Measurements from ENCODE around the gene TAGAP. TPM values are rescaled to one million over a fixed set of nuclear protein-coding genes. Genes with fewer than 3 reads are reported as not detected.

The TAGAP gene
- total and polyA plus RNA-seq, 10 of the 15 experiments (the other 5 are each of a cell fraction or from before 2014, with no cell fraction given), result 5.3 to 27.4 (median 18.9) TPM

DNA sequence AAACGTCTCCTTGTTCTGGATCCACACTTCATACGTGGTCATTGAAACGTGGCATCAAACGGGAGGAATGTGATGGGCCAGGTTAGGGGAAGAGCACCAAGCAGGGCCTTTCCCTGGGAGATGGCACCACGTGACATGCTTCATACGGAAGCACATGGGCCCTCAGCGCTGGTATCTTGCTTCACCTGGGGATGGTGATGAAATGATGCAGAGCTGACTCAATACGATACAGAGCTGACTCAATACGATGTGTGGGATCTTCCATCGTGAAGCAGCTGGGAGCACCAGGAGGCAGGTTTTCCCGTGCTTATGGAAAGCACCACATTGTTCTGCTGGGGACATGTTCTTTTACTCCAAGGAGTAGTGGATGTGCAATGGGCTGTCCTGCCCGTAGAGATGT is 22.5 kb upstream of the TAGAP start:
- RAD21 ChIA-PET (ENCODE audit: unreplicated experiment), result interaction anchor here (1.8 kb wide), 1 partner anchor 13 kb away, joined by 5 read pairs; no protein-coding TSS in a partner anchor
- TF ChIP-seq ZNF622 (IDR thresholded peaks at IDR 0.05), result no peak
- peak; percentile 93 for TF ChIP-seq IKZF1 (conservative IDR thresholded peaks at IDR 0.05)
- TF ChIP-seq, protein P1, sequence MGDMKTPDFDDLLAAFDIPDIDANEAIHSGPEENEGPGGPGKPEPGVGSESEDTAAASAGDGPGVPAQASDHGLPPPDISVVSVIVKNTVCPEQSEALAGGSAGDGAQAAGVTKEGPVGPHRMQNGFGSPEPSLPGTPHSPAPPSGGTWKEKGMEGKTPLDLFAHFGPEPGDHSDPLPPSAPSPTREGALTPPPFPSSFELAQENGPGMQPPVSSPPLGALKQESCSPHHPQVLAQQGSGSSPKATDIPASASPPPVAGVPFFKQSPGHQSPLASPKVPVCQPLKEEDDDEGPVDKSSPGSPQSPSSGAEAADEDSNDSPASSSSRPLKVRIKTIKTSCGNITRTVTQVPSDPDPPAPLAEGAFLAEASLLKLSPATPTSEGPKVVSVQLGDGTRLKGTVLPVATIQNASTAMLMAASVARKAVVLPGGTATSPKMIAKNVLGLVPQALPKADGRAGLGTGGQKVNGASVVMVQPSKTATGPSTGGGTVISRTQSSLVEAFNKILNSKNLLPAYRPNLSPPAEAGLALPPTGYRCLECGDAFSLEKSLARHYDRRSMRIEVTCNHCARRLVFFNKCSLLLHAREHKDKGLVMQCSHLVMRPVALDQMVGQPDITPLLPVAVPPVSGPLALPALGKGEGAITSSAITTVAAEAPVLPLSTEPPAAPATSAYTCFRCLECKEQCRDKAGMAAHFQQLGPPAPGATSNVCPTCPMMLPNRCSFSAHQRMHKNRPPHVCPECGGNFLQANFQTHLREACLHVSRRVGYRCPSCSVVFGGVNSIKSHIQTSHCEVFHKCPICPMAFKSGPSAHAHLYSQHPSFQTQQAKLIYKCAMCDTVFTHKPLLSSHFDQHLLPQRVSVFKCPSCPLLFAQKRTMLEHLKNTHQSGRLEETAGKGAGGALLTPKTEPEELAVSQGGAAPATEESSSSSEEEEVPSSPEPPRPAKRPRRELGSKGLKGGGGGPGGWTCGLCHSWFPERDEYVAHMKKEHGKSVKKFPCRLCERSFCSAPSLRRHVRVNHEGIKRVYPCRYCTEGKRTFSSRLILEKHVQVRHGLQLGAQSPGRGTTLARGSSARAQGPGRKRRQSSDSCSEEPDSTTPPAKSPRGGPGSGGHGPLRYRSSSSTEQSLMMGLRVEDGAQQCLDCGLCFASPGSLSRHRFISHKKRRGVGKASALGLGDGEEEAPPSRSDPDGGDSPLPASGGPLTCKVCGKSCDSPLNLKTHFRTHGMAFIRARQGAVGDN (IDR thresholded peaks at IDR 0.05), result 0 out of 2 replicates have a peak, but pooled peaks have one; percentile 43
- no peak for TF ChIP-seq FOS (IDR thresholded peaks at IDR 0.05; ENCODE audit: borderline replicate concordance, extremely low read depth, insufficient read length)
- TF ChIP-seq ZZZ3 (IDR thresholded peaks at IDR 0.05; ENCODE audit: control insufficient read depth, insufficient read length, low read depth), result no peak
- no peak for TF ChIP-seq BACH1 (IDR thresholded peaks at IDR 0.05; ENCODE audit: borderline replicate concordance)
- TF ChIP-seq NFIC (IDR thresholded peaks at IDR 0.05; ENCODE audit: low read depth, low read length), result peak; percentile 92
- TF ChIP-seq, protein P2, sequence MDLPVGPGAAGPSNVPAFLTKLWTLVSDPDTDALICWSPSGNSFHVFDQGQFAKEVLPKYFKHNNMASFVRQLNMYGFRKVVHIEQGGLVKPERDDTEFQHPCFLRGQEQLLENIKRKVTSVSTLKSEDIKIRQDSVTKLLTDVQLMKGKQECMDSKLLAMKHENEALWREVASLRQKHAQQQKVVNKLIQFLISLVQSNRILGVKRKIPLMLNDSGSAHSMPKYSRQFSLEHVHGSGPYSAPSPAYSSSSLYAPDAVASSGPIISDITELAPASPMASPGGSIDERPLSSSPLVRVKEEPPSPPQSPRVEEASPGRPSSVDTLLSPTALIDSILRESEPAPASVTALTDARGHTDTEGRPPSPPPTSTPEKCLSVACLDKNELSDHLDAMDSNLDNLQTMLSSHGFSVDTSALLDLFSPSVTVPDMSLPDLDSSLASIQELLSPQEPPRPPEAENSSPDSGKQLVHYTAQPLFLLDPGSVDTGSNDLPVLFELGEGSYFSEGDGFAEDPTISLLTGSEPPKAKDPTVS (IDR thresholded peaks at IDR 0.05; ENCODE audit: low read depth, low read length), result no peak
- TF ChIP-seq CBX5 (IDR thresholded peaks at IDR 0.05; ENCODE audit: low read depth), result no peak
- TF ChIP-seq SRF (IDR thresholded peaks at IDR 0.05; ENCODE audit: low read depth in 2 of 2, low read length in 2 of 2), result peak in 1 of 2 experiments; percentile 66; a peak in 1 of 4 replicates
- TF ChIP-seq, protein P3, sequence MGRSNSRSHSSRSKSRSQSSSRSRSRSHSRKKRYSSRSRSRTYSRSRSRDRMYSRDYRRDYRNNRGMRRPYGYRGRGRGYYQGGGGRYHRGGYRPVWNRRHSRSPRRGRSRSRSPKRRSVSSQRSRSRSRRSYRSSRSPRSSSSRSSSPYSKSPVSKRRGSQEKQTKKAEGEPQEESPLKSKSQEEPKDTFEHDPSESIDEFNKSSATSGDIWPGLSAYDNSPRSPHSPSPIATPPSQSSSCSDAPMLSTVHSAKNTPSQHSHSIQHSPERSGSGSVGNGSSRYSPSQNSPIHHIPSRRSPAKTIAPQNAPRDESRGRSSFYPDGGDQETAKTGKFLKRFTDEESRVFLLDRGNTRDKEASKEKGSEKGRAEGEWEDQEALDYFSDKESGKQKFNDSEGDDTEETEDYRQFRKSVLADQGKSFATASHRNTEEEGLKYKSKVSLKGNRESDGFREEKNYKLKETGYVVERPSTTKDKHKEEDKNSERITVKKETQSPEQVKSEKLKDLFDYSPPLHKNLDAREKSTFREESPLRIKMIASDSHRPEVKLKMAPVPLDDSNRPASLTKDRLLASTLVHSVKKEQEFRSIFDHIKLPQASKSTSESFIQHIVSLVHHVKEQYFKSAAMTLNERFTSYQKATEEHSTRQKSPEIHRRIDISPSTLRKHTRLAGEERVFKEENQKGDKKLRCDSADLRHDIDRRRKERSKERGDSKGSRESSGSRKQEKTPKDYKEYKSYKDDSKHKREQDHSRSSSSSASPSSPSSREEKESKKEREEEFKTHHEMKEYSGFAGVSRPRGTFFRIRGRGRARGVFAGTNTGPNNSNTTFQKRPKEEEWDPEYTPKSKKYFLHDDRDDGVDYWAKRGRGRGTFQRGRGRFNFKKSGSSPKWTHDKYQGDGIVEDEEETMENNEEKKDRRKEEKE (IDR thresholded peaks at IDR 0.05), result no peak
- TF ChIP-seq, protein P4, sequence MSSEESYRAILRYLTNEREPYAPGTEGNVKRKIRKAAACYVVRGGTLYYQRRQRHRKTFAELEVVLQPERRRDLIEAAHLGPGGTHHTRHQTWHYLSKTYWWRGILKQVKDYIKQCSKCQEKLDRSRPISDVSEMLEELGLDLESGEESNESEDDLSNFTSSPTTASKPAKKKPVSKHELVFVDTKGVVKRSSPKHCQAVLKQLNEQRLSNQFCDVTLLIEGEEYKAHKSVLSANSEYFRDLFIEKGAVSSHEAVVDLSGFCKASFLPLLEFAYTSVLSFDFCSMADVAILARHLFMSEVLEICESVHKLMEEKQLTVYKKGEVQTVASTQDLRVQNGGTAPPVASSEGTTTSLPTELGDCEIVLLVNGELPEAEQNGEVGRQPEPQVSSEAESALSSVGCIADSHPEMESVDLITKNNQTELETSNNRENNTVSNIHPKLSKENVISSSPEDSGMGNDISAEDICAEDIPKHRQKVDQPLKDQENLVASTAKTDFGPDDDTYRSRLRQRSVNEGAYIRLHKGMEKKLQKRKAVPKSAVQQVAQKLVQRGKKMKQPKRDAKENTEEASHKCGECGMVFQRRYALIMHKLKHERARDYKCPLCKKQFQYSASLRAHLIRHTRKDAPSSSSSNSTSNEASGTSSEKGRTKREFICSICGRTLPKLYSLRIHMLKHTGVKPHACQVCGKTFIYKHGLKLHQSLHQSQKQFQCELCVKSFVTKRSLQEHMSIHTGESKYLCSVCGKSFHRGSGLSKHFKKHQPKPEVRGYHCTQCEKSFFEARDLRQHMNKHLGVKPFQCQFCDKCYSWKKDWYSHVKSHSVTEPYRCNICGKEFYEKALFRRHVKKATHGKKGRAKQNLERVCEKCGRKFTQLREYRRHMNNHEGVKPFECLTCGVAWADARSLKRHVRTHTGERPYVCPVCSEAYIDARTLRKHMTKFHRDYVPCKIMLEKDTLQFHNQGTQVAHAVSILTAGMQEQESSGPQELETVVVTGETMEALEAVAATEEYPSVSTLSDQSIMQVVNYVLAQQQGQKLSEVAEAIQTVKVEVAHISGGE (CRISPR knock-in tag; IDR thresholded peaks at IDR 0.05), result no peak

More for the DNA sequence above, 22.5 kb upstream of the TAGAP start:
- no peak overlapping the region for H3K9ac ChIP-seq (ENCODE audit: control insufficient read depth, insufficient read depth, low read length)
- ATAC-seq (peak; percentile 74), FAIRE-seq (no peak), DNase-seq (ENCODE audit: low read depth, low spot score) (peak; percentile 26)
- in situ Hi-C loops (cut with MboI), result no loop called here
- CTCF ChIA-PET, result no interaction called here
- SMC1A ChIA-PET (ENCODE audit: uncharacterized antibody, unreplicated experiment), result interaction anchor here (0.6 to 2.1 kb wide), 8 partner anchors 9 to 804 kb away, joined by 3 to 7 read pairs (median 5); no protein-coding TSS in a partner anchor
- H3K9me3 ChIP-seq (replicated peaks; ENCODE audit: control insufficient read depth, insufficient read depth, low read length), result no peaks in the 10 kb centered on the region; the same call in 2 of the 3 replicates
- no peak overlapping the region for H3K27ac ChIP-seq (ENCODE audit: control insufficient read depth, insufficient read depth)
- no peaks in the 10 kb centered on the region for H3K79me2 ChIP-seq (ENCODE audit: control insufficient read depth, insufficient read depth, low read length)
- POLR2A ChIA-PET, result interaction anchor here (1.6 to 1.9 kb wide), 2 partner anchors 12 to 23 kb away, joined by 4 to 6 read pairs; partner anchors contain the start of gene TAGAP
- no peak overlapping the region for H2AFZ ChIP-seq (ENCODE audit: control insufficient read depth, low read depth, low read length)
- BruUV-seq (replicated peaks), result no TSS peak
- peaks cover 11% of the 10 kb centered on the region for H3K4me1 ChIP-seq (ENCODE audit: control insufficient read depth, insufficient read depth, low read length)
- H3K4me2 ChIP-seq (ENCODE audit: control insufficient read depth, insufficient read depth), result peak overlapping the region; percentile 4; the same call in 1 of the 2 replicates
- H4K20me1 ChIP-seq (ENCODE audit: control insufficient read depth, insufficient read depth), result no peaks in the 10 kb centered on the region
- WGBS (ENCODE audit: insufficient coverage, insufficient replicate concordance, low lambda C conversion rate, missing lambda C conversion rate), result 17% methylated on average over 12 of the region's 12 CpGs
- H3K4me3 ChIP-seq, result no peak overlapping the region
- peaks cover 0 to 4% of the 10 kb centered on the region in 2 experiments; a peak in 1 of 4 replicates for H3K27me3 ChIP-seq (replicated peaks in 1 of 2; ENCODE audit: control insufficient read depth in 2 of 2, insufficient read depth in 2 of 2, low read length in 1 of 2)
- intact Hi-C loops (cut with micrococcal nuclease; ENCODE audit: unreplicated experiment), result no loop called here
- H3K36me3 ChIP-seq (ENCODE audit: control insufficient read depth in 2 of 2, insufficient read depth in 2 of 2, low read length in 1 of 2), result no peaks in the 10 kb centered on the region
